Measurements from ENCODE around the gene SYNDIG1L.

DNA sequence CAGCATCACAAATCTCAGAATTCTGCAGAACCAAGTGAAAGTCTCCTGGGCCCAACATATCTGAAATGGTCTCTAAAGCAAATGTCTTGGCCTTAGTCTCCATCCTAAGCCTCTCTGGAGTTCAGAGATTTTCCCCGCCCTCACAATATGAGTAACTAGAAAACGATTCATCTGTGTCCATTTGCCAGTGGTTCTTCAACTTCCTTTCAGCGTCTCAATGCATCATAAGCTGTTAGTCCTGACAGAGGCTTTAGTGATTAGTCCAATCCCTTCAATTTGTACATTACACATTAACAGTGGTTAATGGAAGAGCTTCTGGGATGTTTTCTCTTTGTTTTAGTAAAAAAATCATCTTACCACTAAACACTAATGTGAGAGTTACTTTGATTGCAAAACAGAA lies 49.7 kb upstream of the SYNDIG1L start:
- TF ChIP-seq POLR2AphosphoS5 (IDR thresholded peaks at IDR 0.05): no peak
- TF ChIP-seq, protein P1, sequence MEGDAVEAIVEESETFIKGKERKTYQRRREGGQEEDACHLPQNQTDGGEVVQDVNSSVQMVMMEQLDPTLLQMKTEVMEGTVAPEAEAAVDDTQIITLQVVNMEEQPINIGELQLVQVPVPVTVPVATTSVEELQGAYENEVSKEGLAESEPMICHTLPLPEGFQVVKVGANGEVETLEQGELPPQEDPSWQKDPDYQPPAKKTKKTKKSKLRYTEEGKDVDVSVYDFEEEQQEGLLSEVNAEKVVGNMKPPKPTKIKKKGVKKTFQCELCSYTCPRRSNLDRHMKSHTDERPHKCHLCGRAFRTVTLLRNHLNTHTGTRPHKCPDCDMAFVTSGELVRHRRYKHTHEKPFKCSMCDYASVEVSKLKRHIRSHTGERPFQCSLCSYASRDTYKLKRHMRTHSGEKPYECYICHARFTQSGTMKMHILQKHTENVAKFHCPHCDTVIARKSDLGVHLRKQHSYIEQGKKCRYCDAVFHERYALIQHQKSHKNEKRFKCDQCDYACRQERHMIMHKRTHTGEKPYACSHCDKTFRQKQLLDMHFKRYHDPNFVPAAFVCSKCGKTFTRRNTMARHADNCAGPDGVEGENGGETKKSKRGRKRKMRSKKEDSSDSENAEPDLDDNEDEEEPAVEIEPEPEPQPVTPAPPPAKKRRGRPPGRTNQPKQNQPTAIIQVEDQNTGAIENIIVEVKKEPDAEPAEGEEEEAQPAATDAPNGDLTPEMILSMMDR (IDR thresholded peaks at IDR 0.05): no peak

Data from prostate gland (tissue), 2 donors.